HepG2 (cell line): ENCODE data around the gene SP1. TPM values are rescaled to one million over a fixed set of nuclear protein-coding genes. Genes with fewer than 3 reads are reported as not detected.
A peak's percentile ranks its signal among the peaks of the same experiment; 100 is the strongest.

Experiments
- CEBPG ChIP-seq: IDR thresholded peaks from 2 replicates; pipeline ENCODE4 v1.6.1; 2016
- CREB1 ChIP-seq, 2 experiments: fragments of 450-650 bp in 1 of 2; IDR thresholded peaks; 2 replicates each; pipeline ENCODE4 v1.6.1; 2016 to 2017; ENCODE audit warnings: control low read depth in 1 of 2, mild to moderate bottlenecking in 1 of 2, missing compliant biosample characterization in 1 of 2, missing genetic modification characterization in 1 of 2
- HCFC1 ChIP-seq: fragments of 150-350 bp; IDR thresholded peaks from 2 replicates; pipeline ENCODE4 v1.6.1; 2014; ENCODE audit warnings: low read depth, low read length
- MAF1 ChIP-seq: sonication (generic); formaldehyde crosslinking; IDR thresholded peaks from 2 replicates; pipeline ENCODE4 v1.5.0; 2020; ENCODE audit warnings: missing genetic modification reagents, borderline replicate concordance
- MED8 ChIP-seq: sonication (generic); formaldehyde crosslinking; IDR thresholded peaks from 2 replicates; pipeline ENCODE4 v1.8.1; 2023; ENCODE audit warnings: mild to moderate bottlenecking, missing genetic modification reagents; ENCODE audit not compliant: insufficient replicate concordance
- NFYC ChIP-seq: IDR thresholded peaks from 2 replicates; pipeline ENCODE4 v1.6.1; 2016; ENCODE audit warnings: missing genetic modification reagents, missing compliant biosample characterization
- PCBP1 ChIP-seq: fragments of 200-400 bp; formaldehyde crosslinking; IDR thresholded peaks from 2 replicates; pipeline ENCODE4 v1.6.1; 2017; ENCODE audit warnings: mild to moderate bottlenecking, low read depth, low read length, borderline replicate concordance
- SKI ChIP-seq: fragments of 450-650 bp; IDR thresholded peaks from one replicate; pipeline ENCODE4 v1.6.1; 2018; ENCODE audit warnings: mild to moderate bottlenecking; ENCODE audit not compliant: partially characterized antibody
- SNAPC2 ChIP-seq: sonication (generic); formaldehyde crosslinking; IDR thresholded peaks from 2 replicates; pipeline ENCODE4 v1.8.1; 2022; ENCODE audit warnings: mild to moderate bottlenecking, missing genetic modification reagents
- TAF1 ChIP-seq: sonication (generic); formaldehyde crosslinking; IDR thresholded peaks from 2 replicates; pipeline ENCODE4 v1.4.0; 2020; ENCODE audit warnings: missing genetic modification reagents
- TCF12 ChIP-seq, 2 experiments: fragments of 450-650 bp in 1 of 2; sonication (generic) in 1 of 2; formaldehyde crosslinking in 1 of 2; IDR thresholded peaks; 2 replicates each; pipeline versions ENCODE4 v1.6.1 to v1.8.0; 2017 to 2022; ENCODE audit warnings: antibody characterized with exemption in 1 of 2, mild to moderate bottlenecking in 1 of 2, missing genetic modification reagents in 1 of 2, moderate library complexity in 1 of 2
- THYN1 ChIP-seq: sonication (generic); formaldehyde crosslinking; IDR thresholded peaks from 2 replicates; pipeline ENCODE4 v1.8.1; 2023; ENCODE audit warnings: low read depth, mild to moderate bottlenecking, moderate library complexity, missing genetic modification reagents, borderline replicate concordance
- ZFP36 ChIP-seq: fragments of 150-350 bp; IDR thresholded peaks from 2 replicates; pipeline ENCODE4 v1.6.1; 2018; ENCODE audit warnings: borderline replicate concordance, low read length, low read depth; ENCODE audit not compliant: partially characterized antibody
- ZNF614 ChIP-seq: IDR thresholded peaks from 2 replicates; pipeline ENCODE4 v1.6.1; 2018; ENCODE audit warnings: missing biosample characterization, missing genetic modification reagents, inconsistent platforms, borderline replicate concordance
- polyA plus RNA-seq, 8 experiments: library from polyadenylated mRNA; depleted of rRNA in 3 of 8; stranded (reverse) in 7 of 8; unstranded in 1 of 8; fragments of >200 nt; fragmentation: Illumina TruSeq in 4 of 8; extraction: Trizol in 4 of 8; gene quantifications; 2 replicates each; pipeline versions ENCODE4 v1.2.1 to v1.2.3, GENCODE V29; 2011 to 2016; ENCODE audit warnings: low read depth in 4 of 8, missing spikeins in 1 of 8, mixed read lengths in 1 of 8; ENCODE audit not compliant: insufficient read depth in 1 of 8
- total RNA-seq, 5 experiments: library from RNA; depleted of rRNA; stranded (reverse); fragments of >200 nt; fragmentation: Illumina TruSeq; extraction: Trizol; gene quantifications; 2 replicates each; pipeline ENCODE4 v1.2.3, GENCODE V29; 2016; ENCODE audit warnings: low read depth in 1 of 5
- TF ChIP-seq, protein P1 (sequence below), 2 experiments: fragments of 450-650 bp in 1 of 2; sonication (generic) in 1 of 2; formaldehyde crosslinking in 1 of 2; IDR thresholded peaks; 2 replicates each; pipeline versions ENCODE4 v1.6.1 to v1.8.0; 2016 to 2022; ENCODE audit warnings: antibody characterized with exemption in 1 of 2, mild to moderate bottlenecking in 1 of 2, missing genetic modification reagents in 1 of 2
- TF ChIP-seq, protein P2 (sequence below): sonication (generic); formaldehyde crosslinking; IDR thresholded peaks from 2 replicates; pipeline ENCODE4; 2020; ENCODE audit warnings: missing genetic modification reagents, mild to moderate bottlenecking, borderline replicate concordance

Gene SP1
- total and polyA plus RNA-seq, 2 of the 13 experiments (the other 11 are each of a cell fraction or from before 2014, with no cell fraction given): 26.5 to 27.5 TPM

DNA sequence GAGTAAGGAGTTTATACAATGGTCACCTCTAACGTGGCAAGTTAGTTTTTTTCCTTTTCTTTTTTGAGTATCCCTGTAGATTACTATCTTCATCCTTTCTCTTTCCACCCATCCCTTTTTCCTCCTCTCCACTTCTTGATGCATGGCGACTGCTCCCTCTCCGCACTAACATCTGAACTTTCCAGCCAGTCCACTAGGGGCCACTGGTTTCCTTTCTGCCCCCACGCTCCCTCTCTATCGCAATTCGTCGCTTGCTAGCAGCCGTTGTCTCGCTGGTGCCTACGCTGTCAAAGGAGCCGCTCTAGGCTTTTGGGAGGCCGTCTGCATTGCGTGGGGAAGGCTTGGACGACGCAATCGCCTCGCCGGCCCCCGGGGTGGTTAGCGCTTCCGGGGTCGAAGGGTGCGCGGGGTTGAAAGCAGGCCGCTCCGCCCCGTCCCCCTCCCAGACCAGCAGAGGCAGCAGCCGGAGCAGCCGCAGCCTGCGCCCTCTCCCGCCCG, 71.7 kb downstream of the SP1 start, which contains the start of gene PCBP2 (continued):
- TF ChIP-seq, protein P1, sequence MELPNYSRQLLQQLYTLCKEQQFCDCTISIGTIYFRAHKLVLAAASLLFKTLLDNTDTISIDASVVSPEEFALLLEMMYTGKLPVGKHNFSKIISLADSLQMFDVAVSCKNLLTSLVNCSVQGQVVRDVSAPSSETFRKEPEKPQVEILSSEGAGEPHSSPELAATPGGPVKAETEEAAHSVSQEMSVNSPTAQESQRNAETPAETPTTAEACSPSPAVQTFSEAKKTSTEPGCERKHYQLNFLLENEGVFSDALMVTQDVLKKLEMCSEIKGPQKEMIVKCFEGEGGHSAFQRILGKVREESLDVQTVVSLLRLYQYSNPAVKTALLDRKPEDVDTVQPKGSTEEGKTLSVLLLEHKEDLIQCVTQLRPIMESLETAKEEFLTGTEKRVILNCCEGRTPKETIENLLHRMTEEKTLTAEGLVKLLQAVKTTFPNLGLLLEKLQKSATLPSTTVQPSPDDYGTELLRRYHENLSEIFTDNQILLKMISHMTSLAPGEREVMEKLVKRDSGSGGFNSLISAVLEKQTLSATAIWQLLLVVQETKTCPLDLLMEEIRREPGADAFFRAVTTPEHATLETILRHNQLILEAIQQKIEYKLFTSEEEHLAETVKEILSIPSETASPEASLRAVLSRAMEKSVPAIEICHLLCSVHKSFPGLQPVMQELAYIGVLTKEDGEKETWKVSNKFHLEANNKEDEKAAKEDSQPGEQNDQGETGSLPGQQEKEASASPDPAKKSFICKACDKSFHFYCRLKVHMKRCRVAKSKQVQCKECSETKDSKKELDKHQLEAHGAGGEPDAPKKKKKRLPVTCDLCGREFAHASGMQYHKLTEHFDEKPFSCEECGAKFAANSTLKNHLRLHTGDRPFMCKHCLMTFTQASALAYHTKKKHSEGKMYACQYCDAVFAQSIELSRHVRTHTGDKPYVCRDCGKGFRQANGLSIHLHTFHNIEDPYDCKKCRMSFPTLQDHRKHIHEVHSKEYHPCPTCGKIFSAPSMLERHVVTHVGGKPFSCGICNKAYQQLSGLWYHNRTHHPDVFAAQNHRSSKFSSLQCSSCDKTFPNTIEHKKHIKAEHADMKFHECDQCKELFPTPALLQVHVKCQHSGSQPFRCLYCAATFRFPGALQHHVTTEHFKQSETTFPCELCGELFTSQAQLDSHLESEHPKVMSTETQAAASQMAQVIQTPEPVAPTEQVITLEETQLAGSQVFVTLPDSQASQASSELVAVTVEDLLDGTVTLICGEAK (IDR thresholded peaks at IDR 0.05): peak; percentile 32; the same call in 1 of the 2 replicates
- TF ChIP-seq, protein P1 (CRISPR knock-in tag; IDR thresholded peaks at IDR 0.05): no peak
- TF ChIP-seq MED8 (CRISPR knock-in tag): peak; percentile 56
- no peak for TF ChIP-seq ZFP36
- TF ChIP-seq CEBPG: peak; percentile 95
- 0 out of 2 replicates have a peak, but pooled peaks have one; percentile 64 for TF ChIP-seq SNAPC2 (CRISPR knock-in tag)
- peak; percentile 71 for TF ChIP-seq TAF1 (CRISPR knock-in tag)
- TF ChIP-seq HCFC1: peak; percentile 78
- TF ChIP-seq TCF12 (IDR thresholded peaks at IDR 0.05): no peak
- peak; percentile 31; the same call in 1 of the 2 replicates for TF ChIP-seq TCF12 (CRISPR knock-in tag; IDR thresholded peaks at IDR 0.05)
- TF ChIP-seq CREB1 (IDR thresholded peaks at IDR 0.05): peak; percentile 93
- peak; percentile 95 for TF ChIP-seq CREB1 (CRISPR knock-in tag; IDR thresholded peaks at IDR 0.05)
- TF ChIP-seq ZNF614: peak; percentile 62; the same call in 1 of the 2 replicates
- TF ChIP-seq NFYC (CRISPR knock-in tag): peak; percentile 46
- peak; percentile 77 for TF ChIP-seq SKI
- TF ChIP-seq, protein P2, sequence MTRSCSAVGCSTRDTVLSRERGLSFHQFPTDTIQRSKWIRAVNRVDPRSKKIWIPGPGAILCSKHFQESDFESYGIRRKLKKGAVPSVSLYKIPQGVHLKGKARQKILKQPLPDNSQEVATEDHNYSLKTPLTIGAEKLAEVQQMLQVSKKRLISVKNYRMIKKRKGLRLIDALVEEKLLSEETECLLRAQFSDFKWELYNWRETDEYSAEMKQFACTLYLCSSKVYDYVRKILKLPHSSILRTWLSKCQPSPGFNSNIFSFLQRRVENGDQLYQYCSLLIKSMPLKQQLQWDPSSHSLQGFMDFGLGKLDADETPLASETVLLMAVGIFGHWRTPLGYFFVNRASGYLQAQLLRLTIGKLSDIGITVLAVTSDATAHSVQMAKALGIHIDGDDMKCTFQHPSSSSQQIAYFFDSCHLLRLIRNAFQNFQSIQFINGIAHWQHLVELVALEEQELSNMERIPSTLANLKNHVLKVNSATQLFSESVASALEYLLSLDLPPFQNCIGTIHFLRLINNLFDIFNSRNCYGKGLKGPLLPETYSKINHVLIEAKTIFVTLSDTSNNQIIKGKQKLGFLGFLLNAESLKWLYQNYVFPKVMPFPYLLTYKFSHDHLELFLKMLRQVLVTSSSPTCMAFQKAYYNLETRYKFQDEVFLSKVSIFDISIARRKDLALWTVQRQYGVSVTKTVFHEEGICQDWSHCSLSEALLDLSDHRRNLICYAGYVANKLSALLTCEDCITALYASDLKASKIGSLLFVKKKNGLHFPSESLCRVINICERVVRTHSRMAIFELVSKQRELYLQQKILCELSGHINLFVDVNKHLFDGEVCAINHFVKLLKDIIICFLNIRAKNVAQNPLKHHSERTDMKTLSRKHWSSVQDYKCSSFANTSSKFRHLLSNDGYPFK (CRISPR knock-in tag): peak; percentile 90; the same call in 1 of the 2 replicates
- peak; percentile 87; the same call in 1 of the 2 replicates for TF ChIP-seq PCBP1
- peak; percentile 74; the same call in 1 of the 2 replicates for TF ChIP-seq MAF1
- no peak; the same call in 1 of the 2 replicates for TF ChIP-seq THYN1 (CRISPR knock-in tag)
